Astrocyte (in vitro differentiated cells and primary cell): ENCODE results near the gene UGT1A10. TPM values are rescaled to one million over a fixed set of nuclear protein-coding genes. Genes with fewer than 3 reads are reported as not detected.

Experiments
- DNase-seq: peaks from one replicate; pipeline ENCODE4 v3.0.0-alpha.2; 2010; ENCODE audit warnings: low read depth
- FAIRE-seq: peaks from 2 replicates; lab custom pipeline; 2011; peaks lifted over from hg19 to GRCh38; lab: Jason Lieb, UNC
- H2AFZ ChIP-seq: 2 replicates; pipeline ENCODE4 v1.6.0; 2012; ENCODE audit warnings: low read depth, low read length, inconsistent platforms
- H3K27ac ChIP-seq: 2 replicates; pipeline ENCODE4 v1.5.1; 2011; ENCODE audit warnings: low read depth, low read length, inconsistent platforms
- H3K27me3 ChIP-seq: 2 replicates; pipeline ENCODE4 v1.6.0; 2011; ENCODE audit warnings: low read length, inconsistent platforms; ENCODE audit not compliant: insufficient read depth
- H3K36me3 ChIP-seq: 2 replicates; pipeline ENCODE4 v1.5.1; 2011; ENCODE audit warnings: low read length, inconsistent platforms; ENCODE audit not compliant: insufficient read depth
- H3K4me1 ChIP-seq: 2 replicates; pipeline ENCODE4 v1.5.1; 2011; ENCODE audit warnings: low read length, inconsistent platforms; ENCODE audit not compliant: insufficient read depth
- H3K4me2 ChIP-seq: 2 replicates; pipeline ENCODE4 v1.6.0; 2012; ENCODE audit warnings: low read length, inconsistent platforms
- H3K4me3 ChIP-seq: 2 replicates; pipeline ENCODE4 v1.5.1; 2011; ENCODE audit warnings: low read depth, mild to moderate bottlenecking, low read length, inconsistent platforms; ENCODE audit not compliant: insufficient read depth
- H3K79me2 ChIP-seq: 2 replicates; pipeline ENCODE4 v1.6.0; 2012; ENCODE audit warnings: mild to moderate bottlenecking, low read length, inconsistent platforms; ENCODE audit not compliant: insufficient read depth
- H3K9ac ChIP-seq: 2 replicates; pipeline ENCODE4 v1.6.0; 2012; ENCODE audit warnings: mild to moderate bottlenecking, low read length, inconsistent platforms
- H3K9me3 ChIP-seq: 2 replicates; pipeline ENCODE4 v1.5.1; 2012; ENCODE audit warnings: low read depth, mild to moderate bottlenecking, low read length, inconsistent platforms; ENCODE audit not compliant: insufficient read depth
- H4K20me1 ChIP-seq: 2 replicates; pipeline ENCODE4 v1.6.0; 2012; ENCODE audit warnings: low read length, inconsistent platforms; ENCODE audit not compliant: insufficient read depth
- H3K27ac Mint-ChIP-seq: one replicate; pipeline ENCODE4 v1.8.0; 2021; ENCODE audit warnings: mild to moderate bottlenecking, mixed read lengths; ENCODE audit not compliant: unreplicated experiment
- H3K27me3 Mint-ChIP-seq: one replicate; pipeline ENCODE4 v1.8.0; 2021; ENCODE audit warnings: low read depth, mixed read lengths; ENCODE audit not compliant: unreplicated experiment
- H3K36me3 Mint-ChIP-seq: one replicate; pipeline ENCODE4 v1.8.0; 2021; ENCODE audit warnings: low read depth, mixed read lengths; ENCODE audit not compliant: unreplicated experiment
- H3K4me1 Mint-ChIP-seq: one replicate; pipeline ENCODE4 v1.8.0; 2021; ENCODE audit warnings: low read depth, mixed read lengths; ENCODE audit not compliant: unreplicated experiment
- H3K4me3 Mint-ChIP-seq: one replicate; pipeline ENCODE4 v1.8.0; 2021; ENCODE audit warnings: mild to moderate bottlenecking, moderate library complexity, mixed read lengths; ENCODE audit not compliant: unreplicated experiment
- H3K9me3 Mint-ChIP-seq: one replicate; pipeline ENCODE4 v1.8.0; 2021; ENCODE audit warnings: mild to moderate bottlenecking, mixed read lengths; ENCODE audit not compliant: unreplicated experiment
- EZH2 ChIP-seq: IDR thresholded peaks from 2 replicates; pipeline ENCODE4 v1.6.1; 2012; ENCODE audit warnings: mild to moderate bottlenecking, low read length, inconsistent platforms; ENCODE audit not compliant: insufficient read depth
- total RNA-seq: library from RNA; stranded (reverse); gene quantifications from 2 replicates; pipeline ENCODE4 v1.2.1, GENCODE V29; 2021
- TF ChIP-seq, protein P1 (sequence below): IDR thresholded peaks from 2 replicates; pipeline ENCODE4 v1.5.1; 2011; ENCODE audit warnings: low read depth, mild to moderate bottlenecking, inconsistent platforms, low read length, moderate library complexity; ENCODE audit not compliant: insufficient read depth

UGT1A10 gene
- total RNA-seq, 1 donor from 2014 or later: not detected

DNA sequence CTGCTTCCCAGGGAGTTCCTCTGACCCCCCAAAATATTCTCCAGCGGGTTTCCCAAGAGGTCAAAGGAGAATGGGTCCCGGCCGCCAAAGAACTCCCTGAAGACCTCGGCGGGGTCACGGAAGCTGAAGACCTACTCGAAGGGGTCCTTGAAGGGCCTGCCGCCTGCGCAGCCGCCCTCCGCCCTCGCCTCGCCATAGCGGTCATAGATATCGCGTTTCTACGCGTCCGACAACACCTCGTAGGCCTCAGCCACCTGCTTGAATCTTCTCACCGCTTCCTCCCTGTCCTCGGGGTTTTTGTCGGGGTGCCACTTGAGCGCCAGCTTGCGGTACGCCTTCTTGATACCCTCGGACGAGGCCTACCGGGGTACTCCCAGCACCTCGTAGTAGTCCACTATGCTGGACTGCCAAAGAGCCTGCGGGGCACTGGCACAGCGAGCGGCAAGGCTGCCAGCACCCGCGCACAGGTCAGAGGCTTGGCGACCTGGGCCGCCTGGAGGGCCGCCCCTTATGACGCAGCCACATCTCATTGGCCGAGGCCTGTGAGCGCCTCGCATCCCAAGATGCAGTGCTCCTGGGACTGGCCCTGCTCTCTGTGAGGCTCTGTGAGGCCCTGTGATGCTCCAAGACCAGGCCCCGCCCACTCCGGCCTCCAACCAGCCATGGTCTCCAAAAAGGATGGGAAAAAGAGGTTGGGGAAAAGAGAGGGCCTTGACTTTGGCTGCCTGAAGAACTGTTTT lies 118.8 kb downstream of the UGT1A10 start:
- no peaks in the 10 kb centered on the region for H3K9me3 ChIP-seq
- H3K27me3 Mint-ChIP-seq: peaks cover 12% of the 10 kb centered on the region
- no peak overlapping the region for H3K27ac ChIP-seq
- no peaks in the 10 kb centered on the region for H3K36me3 Mint-ChIP-seq
- H4K20me1 ChIP-seq: no peaks in the 10 kb centered on the region
- H3K9ac ChIP-seq: no peak overlapping the region
- no peak overlapping the region for H3K27ac Mint-ChIP-seq
- H2AFZ ChIP-seq: no peak overlapping the region
- H3K9me3 Mint-ChIP-seq: peaks cover 13% of the 10 kb centered on the region
- no peaks in the 10 kb centered on the region for H3K4me1 ChIP-seq
- FAIRE-seq (no peak), DNase-seq (no peak)
- H3K4me3 Mint-ChIP-seq: no peak overlapping the region
- no peaks in the 10 kb centered on the region for H3K4me1 Mint-ChIP-seq
- H3K36me3 ChIP-seq: no peaks in the 10 kb centered on the region
- TF ChIP-seq, protein P1, sequence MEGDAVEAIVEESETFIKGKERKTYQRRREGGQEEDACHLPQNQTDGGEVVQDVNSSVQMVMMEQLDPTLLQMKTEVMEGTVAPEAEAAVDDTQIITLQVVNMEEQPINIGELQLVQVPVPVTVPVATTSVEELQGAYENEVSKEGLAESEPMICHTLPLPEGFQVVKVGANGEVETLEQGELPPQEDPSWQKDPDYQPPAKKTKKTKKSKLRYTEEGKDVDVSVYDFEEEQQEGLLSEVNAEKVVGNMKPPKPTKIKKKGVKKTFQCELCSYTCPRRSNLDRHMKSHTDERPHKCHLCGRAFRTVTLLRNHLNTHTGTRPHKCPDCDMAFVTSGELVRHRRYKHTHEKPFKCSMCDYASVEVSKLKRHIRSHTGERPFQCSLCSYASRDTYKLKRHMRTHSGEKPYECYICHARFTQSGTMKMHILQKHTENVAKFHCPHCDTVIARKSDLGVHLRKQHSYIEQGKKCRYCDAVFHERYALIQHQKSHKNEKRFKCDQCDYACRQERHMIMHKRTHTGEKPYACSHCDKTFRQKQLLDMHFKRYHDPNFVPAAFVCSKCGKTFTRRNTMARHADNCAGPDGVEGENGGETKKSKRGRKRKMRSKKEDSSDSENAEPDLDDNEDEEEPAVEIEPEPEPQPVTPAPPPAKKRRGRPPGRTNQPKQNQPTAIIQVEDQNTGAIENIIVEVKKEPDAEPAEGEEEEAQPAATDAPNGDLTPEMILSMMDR: no peak
- no peak for TF ChIP-seq EZH2
- no peak overlapping the region for H3K4me2 ChIP-seq
- H3K4me3 ChIP-seq: no peak overlapping the region
- peaks cover 5% of the 10 kb centered on the region for H3K27me3 ChIP-seq
- no peaks in the 10 kb centered on the region for H3K79me2 ChIP-seq

DNA sequence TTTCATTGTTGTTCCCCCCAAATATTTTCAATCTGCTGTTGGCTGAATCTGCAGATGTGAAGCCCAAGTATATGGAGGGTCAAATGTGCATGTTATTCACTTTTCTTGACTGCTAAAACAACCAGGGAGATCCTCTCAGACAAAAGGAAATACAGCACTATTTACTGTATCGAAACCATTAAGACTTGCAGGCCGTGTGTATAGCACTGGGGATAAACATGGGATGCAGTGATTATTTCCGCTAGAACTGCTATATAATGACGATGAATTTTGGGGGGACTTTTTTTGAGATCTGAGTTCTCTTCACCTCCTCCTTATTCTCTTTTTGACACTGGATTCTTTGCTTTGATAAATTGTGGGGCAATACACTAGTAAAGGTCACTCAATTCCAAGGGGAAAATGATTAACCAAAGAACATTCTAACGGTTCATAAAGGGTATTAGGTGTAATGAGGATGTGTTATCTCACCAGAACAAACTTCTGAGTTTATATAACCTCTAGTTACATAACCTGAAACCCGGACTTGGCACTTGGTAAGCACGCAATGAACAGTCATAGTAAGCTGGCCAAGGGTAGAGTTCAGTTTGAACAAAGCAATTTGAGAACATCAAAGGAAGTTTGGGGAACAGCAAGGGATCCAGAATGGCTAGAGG lies 120.3 kb downstream of the UGT1A10 start:
- Mint-ChIP-seq H3K9me3 (peaks cover 5% of the 10 kb centered on the region), H3K4me1 (no peaks in the 10 kb centered on the region), H3K4me3 (no peak overlapping the region), H3K27ac (no peak overlapping the region), H3K36me3 (no peaks in the 10 kb centered on the region), H3K27me3 (peaks cover 12% of the 10 kb centered on the region)
- DNase-seq: no peak
- Histone ChIP-seq H2AFZ (no peak overlapping the region), H3K9me3 (no peaks in the 10 kb centered on the region), H3K79me2 (no peaks in the 10 kb centered on the region), H3K27ac (no peak overlapping the region), H3K36me3 (no peaks in the 10 kb centered on the region), H3K9ac (no peak overlapping the region), H3K4me1 (no peaks in the 10 kb centered on the region), H3K4me3 (no peak overlapping the region), H3K27me3 (peaks cover 5% of the 10 kb centered on the region), H4K20me1 (no peaks in the 10 kb centered on the region), H3K4me2 (no peak overlapping the region)
- TF ChIP-seq, protein P1: no peak
- no peak for TF ChIP-seq EZH2
- FAIRE-seq: no peak

DNA sequence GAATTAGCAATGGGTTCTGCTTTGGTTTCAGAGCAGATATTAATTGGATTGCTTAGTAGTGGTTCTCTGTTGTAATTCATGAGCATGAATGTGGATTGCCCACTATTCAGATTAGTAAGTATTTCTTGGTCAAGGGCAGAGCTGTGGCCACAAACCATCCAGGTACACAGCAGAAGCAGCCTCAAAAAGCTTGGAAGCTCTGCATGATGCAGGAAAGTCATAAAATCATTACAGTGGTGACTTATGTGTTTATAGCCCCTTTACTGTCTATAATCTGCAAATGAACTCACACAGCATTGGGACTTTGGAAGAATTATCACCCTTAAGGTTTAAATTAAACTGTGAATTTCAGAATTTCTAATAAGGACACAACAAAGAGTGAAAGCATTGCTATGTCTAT lies 121.9 kb downstream of the UGT1A10 start:
- peaks cover 12% of the 10 kb centered on the region for H3K27me3 Mint-ChIP-seq

More for the DNA sequence above, 121.9 kb downstream of the UGT1A10 start:
- H3K36me3 ChIP-seq: no peaks in the 10 kb centered on the region
- no peak for DNase-seq
- no peak overlapping the region for H3K27ac ChIP-seq
- no peak for FAIRE-seq
- H3K9ac ChIP-seq: no peak overlapping the region
- H3K36me3 Mint-ChIP-seq: no peaks in the 10 kb centered on the region
- no peaks in the 10 kb centered on the region for H3K79me2 ChIP-seq
- H3K27me3 ChIP-seq: peaks cover 5% of the 10 kb centered on the region
- no peak overlapping the region for H3K4me3 Mint-ChIP-seq
- no peaks in the 10 kb centered on the region for H3K9me3 ChIP-seq
- H3K4me2 ChIP-seq: no peak overlapping the region
- H3K4me1 ChIP-seq: no peaks in the 10 kb centered on the region
- TF ChIP-seq, protein P1: no peak
- TF ChIP-seq EZH2: no peak
- H3K9me3 Mint-ChIP-seq: peaks cover under 1% of the 10 kb centered on the region
- H2AFZ ChIP-seq: no peak overlapping the region
- no peak overlapping the region for H3K27ac Mint-ChIP-seq
- no peaks in the 10 kb centered on the region for H4K20me1 ChIP-seq
- no peaks in the 10 kb centered on the region for H3K4me1 Mint-ChIP-seq
- H3K4me3 ChIP-seq: no peak overlapping the region
